Mammary epithelial cell (primary cell): ENCODE data around the gene DUSP28.

ENCODE experiments used
- EZH2 ChIP-seq: IDR thresholded peaks from 2 replicates; pipeline ENCODE4 v1.6.1; 2012; ENCODE audit warnings: low read length, inconsistent platforms, borderline replicate concordance
- TF ChIP-seq, protein P1 (sequence below), 2 donors: IDR thresholded peaks in 1 of 2; conservative IDR thresholded peaks in 1 of 2; 2 replicates each; pipeline ENCODE4 v1.5.1; 2011 to 2012; ENCODE audit warnings: inconsistent platforms in 2 of 2, low read length in 2 of 2, mild to moderate bottlenecking in 2 of 2, control low read depth in 1 of 2, low read depth in 1 of 2; ENCODE audit not compliant: insufficient read depth in 1 of 2; ENCODE audit errors: extremely low read depth in 1 of 2

DNA sequence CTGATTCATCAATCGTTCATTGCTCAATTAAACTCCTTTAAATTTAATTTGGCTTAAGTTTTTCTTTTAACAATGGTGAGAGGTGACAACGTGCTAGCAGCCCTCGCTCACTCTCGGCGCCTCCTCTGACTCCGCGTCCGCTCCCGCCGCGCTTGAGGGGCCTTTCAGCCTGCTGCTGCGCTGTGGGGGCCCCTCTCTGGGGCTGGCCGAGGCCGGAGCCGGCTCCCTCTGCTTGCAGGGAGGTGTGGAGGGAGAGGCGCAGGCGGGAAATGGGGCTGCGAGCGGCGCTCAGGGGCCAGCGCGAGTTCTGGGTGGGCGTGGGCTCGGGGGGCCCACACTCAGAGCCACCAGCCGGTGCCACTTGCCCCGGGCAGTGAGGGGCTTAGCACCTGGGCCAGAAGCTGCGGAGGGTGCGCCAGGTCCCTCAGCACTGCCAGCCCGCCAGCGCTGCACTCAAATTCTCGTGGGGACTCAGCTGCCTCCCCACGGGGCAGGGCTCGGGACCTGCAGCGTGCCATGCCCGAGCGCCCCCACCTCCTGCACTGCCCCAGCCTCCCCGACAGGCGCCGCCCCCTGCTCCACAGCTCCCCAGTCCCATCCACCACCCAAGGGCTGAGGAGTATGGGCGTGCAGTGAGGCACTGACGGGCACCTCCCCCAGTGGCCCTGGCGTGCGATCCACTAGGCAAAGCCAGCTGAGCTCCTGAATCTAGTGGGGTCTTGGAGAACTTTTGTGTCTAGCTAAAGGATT lies 22.0 kb upstream of the DUSP28 start:
- TF ChIP-seq, protein P1, sequence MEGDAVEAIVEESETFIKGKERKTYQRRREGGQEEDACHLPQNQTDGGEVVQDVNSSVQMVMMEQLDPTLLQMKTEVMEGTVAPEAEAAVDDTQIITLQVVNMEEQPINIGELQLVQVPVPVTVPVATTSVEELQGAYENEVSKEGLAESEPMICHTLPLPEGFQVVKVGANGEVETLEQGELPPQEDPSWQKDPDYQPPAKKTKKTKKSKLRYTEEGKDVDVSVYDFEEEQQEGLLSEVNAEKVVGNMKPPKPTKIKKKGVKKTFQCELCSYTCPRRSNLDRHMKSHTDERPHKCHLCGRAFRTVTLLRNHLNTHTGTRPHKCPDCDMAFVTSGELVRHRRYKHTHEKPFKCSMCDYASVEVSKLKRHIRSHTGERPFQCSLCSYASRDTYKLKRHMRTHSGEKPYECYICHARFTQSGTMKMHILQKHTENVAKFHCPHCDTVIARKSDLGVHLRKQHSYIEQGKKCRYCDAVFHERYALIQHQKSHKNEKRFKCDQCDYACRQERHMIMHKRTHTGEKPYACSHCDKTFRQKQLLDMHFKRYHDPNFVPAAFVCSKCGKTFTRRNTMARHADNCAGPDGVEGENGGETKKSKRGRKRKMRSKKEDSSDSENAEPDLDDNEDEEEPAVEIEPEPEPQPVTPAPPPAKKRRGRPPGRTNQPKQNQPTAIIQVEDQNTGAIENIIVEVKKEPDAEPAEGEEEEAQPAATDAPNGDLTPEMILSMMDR (conservative IDR thresholded peaks at IDR 0.05 in 1 of 2, IDR thresholded peaks at IDR 0.05 in 1 of 2; ENCODE audit: extremely low read depth in 1 of 2, insufficient read depth in 1 of 2, low read depth in 1 of 2, low read length in 2 of 2), result no peak
- TF ChIP-seq EZH2, result no peak
